ENCODE measurements around the gene TFAP2C. TPM values are rescaled to one million over a fixed set of nuclear protein-coding genes. Genes with fewer than 3 reads are reported as not detected.

The TFAP2C gene
- total and polyA plus RNA-seq, 4 donors = under 0.01 TPM; not detected in 3

- Histone ChIP-seq H3K4me1 (ENCODE audit: control insufficient read depth in 4 of 4, insufficient read depth in 4 of 4, low read length in 3 of 4) (no peaks in the 10 kb centered on the region), H3K9me3 (ENCODE audit: control insufficient read depth in 4 of 4, low read length in 3 of 4) (no peaks in the 10 kb centered on the region), H3K27ac (ENCODE audit: low read depth in 1 of 2, low read length in 2 of 2) (no peak overlapping the region), H3K4me3 (ENCODE audit: low read depth in 1 of 3, low read length in 3 of 3) (no peak overlapping the region), H3K36me3 (ENCODE audit: control insufficient read depth in 4 of 4, insufficient read depth in 3 of 4, low read depth in 1 of 4, low read length in 3 of 4) (no peaks in the 10 kb centered on the region), H3K9ac (ENCODE audit: low read depth in 1 of 2, low read length in 2 of 2) (no peak overlapping the region), H3K27me3 (ENCODE audit: control insufficient read depth in 4 of 4, insufficient read depth in 4 of 4, low read length in 3 of 4) (peaks cover 0 to 4% (median 0%) of the 10 kb centered on the region in 4 donors)
- no peak for DNase-seq (ENCODE audit: low spot score)
- 51% methylated on average over 11 of the region's 11 CpGs for WGBS
- TF ChIP-seq HNF4G (IDR thresholded peaks at IDR 0.05) (no peak), SP1 (IDR thresholded peaks at IDR 0.05) (no peak), FOXA2 (IDR thresholded peaks at IDR 0.05) (no peak), ATF3 (IDR thresholded peaks at IDR 0.05) (no peak), JUND (IDR thresholded peaks at IDR 0.05) (no peak), GABPA (IDR thresholded peaks at IDR 0.05 in 1 of 2, conservative IDR thresholded peaks at IDR 0.05 in 1 of 2) (no peak), TAF1 (conservative IDR thresholded peaks at IDR 0.05) (no peak), NR2F2 (IDR thresholded peaks at IDR 0.05) (no peak), RXRA (IDR thresholded peaks at IDR 0.05) (no peak), ZBTB33 (IDR thresholded peaks at IDR 0.05) (no peak), EGR1 (IDR thresholded peaks at IDR 0.05; ENCODE audit: low read depth in 2 of 2) (no peak), RAD21 (IDR thresholded peaks at IDR 0.05) (no peak), YY1 (IDR thresholded peaks at IDR 0.05) (no peak)
These were observed 54.2 kb downstream of the TFAP2C start for GRCh38 chr20:56683077-56683865.

GRCh38 chr20:56685879-56686278, 56.8 kb downstream of the TFAP2C start:
- 71% methylated on average over 16 of the region's 16 CpGs for WGBS
- peaks cover 0 to 12% (median under 1%) of the 10 kb centered on the region in 4 donors for H3K27me3 ChIP-seq (ENCODE audit: control insufficient read depth in 4 of 4, insufficient read depth in 4 of 4, low read length in 3 of 4)
- TF ChIP-seq HNF4G (IDR thresholded peaks at IDR 0.05) (no peak), FOXA2 (IDR thresholded peaks at IDR 0.05) (no peak), JUND (IDR thresholded peaks at IDR 0.05) (no peak), NR2F2 (IDR thresholded peaks at IDR 0.05) (no peak), ZBTB33 (IDR thresholded peaks at IDR 0.05) (no peak), GABPA (IDR thresholded peaks at IDR 0.05 in 1 of 2, conservative IDR thresholded peaks at IDR 0.05 in 1 of 2) (no peak), CTCF (IDR thresholded peaks at IDR 0.05; ENCODE audit: low read depth, low read length, missing input control) (no peak), FOXA1 (IDR thresholded peaks at IDR 0.05) (no peak), YY1 (IDR thresholded peaks at IDR 0.05) (no peak), ATF3 (IDR thresholded peaks at IDR 0.05) (no peak), REST (IDR thresholded peaks at IDR 0.05) (no peak), HNF4A (conservative IDR thresholded peaks at IDR 0.05) (no peak), RAD21 (IDR thresholded peaks at IDR 0.05) (no peak), RXRA (IDR thresholded peaks at IDR 0.05) (no peak), MAX (IDR thresholded peaks at IDR 0.05) (no peak), EGR1 (IDR thresholded peaks at IDR 0.05; ENCODE audit: low read depth in 2 of 2) (no peak), SP1 (IDR thresholded peaks at IDR 0.05) (no peak), TAF1 (conservative IDR thresholded peaks at IDR 0.05) (no peak)
- H3K9ac ChIP-seq (ENCODE audit: low read depth in 1 of 2, low read length in 2 of 2) = no peak overlapping the region
- DNase-seq (ENCODE audit: low spot score) = no peak
- no peaks in the 10 kb centered on the region for H3K9me3 ChIP-seq (ENCODE audit: control insufficient read depth in 4 of 4, low read length in 3 of 4)
- no peak overlapping the region for H3K27ac ChIP-seq (ENCODE audit: low read depth in 1 of 2, low read length in 2 of 2)
- no peaks in the 10 kb centered on the region for H3K4me1 ChIP-seq (ENCODE audit: control insufficient read depth in 4 of 4, insufficient read depth in 4 of 4, low read length in 3 of 4)
- H3K4me3 ChIP-seq (ENCODE audit: low read depth in 1 of 3, low read length in 3 of 3) = no peak overlapping the region
- H3K36me3 ChIP-seq (ENCODE audit: control insufficient read depth in 4 of 4, insufficient read depth in 3 of 4, low read depth in 1 of 4, low read length in 3 of 4) = no peaks in the 10 kb centered on the region
